GM19043 (cell line): ENCODE measurements around the gene XRCC6.
"Not testable (repeated sequence)": the region's sequence is repeated elsewhere in the genome, so short reads cannot be mapped to it uniquely, and the experiment has no call there.

Source experiments
- ATAC-seq: cut with Tn5 transposase; IDR thresholded peaks from one replicate; pipeline ENCODE4 v1.9.1; 2021; ENCODE audit warnings: low read depth; ENCODE audit not compliant: unreplicated experiment

Gene XRCC6

DNA sequence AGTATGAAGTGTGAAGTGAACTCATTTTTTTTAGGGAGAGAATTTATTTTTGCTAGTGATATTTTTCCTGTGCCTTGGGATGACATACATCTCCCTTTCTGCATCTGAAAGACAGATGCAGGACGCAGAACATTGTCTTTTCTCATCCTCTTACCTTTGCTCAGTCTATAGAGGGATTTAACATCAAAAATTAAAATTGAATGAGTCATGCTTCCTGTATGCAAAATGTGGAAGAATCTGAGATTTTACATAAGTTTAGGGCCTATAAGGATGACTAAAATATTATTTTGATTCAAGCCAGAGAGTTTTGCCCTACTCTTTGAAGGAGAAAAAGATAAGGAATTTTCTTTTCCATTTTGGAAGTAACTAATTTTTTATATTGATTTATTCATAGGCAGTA lies 27.3 kb downstream of the XRCC6 start:
- ATAC-seq = no peak

- no peak for ATAC-seq
Measured at GRCh38 chr22:41650229-41650628, 29.1 kb downstream of the XRCC6 start.

GRCh38 chr22:41650821-41651220 lies 29.7 kb downstream of the XRCC6 start:
- ATAC-seq = no peak

- ATAC-seq = no peak
Measured at GRCh38 chr22:41654322-41654721, 33.2 kb downstream of the XRCC6 start.

- ATAC-seq = no peak
Measured at GRCh38 chr22:41656556-41656955, 35.5 kb downstream of the XRCC6 start.

DNA sequence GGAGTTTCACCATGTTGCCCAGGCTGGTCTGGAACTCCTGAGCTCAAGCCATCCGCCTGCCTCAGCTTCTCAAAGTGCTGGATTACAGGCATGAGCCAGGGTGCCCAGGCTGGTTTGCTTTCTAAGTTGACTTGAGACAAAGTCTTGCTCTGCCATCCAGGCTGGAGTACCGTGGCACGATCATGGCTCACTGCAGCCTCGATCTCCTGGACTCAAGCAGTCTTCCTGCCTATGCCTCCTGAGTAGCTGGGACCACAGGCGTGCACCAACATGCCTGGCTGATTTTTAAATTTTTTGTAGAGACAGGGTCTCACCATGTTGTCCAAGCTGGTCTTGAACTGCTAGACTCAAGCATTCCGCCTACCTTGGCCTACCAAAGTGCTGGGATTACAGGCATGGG lies 36.6 kb downstream of the XRCC6 start:
- ATAC-seq = no peak

- ATAC-seq = no peak
Measured at GRCh38 chr22:41658869-41659268, 37.8 kb downstream of the XRCC6 start.

DNA sequence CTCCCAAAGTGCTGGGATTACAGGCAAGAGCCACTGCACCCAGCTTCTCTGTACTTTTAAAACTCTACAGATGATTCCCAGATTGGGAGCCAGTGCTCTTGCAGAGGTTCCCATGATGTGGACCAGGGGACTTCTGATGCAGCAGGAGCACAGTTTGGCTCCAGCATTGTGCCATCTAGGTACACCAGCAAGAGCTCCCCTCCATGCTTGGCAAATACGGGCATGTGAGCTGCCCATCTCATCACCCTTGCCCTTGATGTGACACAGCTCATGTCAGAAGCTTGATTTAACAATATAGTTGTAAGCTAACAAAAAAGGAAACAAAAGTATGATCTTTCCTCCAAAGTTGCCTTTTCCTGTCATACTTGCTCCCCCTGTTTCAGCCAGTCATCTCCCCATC lies 38.8 kb downstream of the XRCC6 start:
- ATAC-seq = no peak

DNA sequence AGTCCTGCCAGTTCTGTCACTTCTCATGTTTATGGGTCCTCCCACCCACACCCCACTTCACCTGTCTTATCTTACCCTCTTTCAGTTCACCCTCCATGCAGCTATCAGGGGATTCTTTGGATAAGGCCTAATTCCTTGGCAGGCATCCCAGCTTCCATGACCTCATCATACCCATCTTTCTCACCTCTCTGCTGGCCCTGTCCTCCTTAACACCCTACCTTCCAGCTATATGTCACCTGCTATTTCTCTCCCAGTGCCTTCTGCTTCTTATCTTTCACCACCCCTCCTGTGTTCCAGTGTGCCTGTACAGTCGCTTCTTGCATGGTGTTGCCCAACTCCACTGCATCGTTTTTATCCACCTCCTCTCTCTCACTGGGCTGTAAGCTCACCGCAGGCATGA lies 39.3 kb downstream of the XRCC6 start:
- no peak for ATAC-seq

DNA sequence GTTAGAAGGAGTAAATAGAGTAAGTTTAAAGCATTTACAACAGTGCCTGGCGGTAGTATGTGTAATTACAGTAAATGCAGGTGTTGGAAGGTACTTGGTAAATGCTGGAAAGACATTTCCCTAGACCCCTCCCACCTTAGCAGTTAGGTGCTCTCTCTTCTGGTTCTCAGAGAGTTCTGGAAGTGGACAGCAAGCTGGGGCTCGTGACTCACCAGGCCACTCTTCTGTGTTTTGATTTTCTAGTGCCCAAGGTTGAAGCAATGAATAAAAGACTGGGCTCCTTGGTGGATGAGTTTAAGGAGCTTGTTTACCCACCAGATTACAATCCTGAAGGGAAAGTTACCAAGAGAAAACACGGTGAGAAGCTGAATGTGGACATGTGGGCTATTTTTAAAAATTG lies 40.0 kb downstream of the XRCC6 start:
- ATAC-seq = no peak

- no peak for ATAC-seq
Measured at GRCh38 chr22:41661713-41662112, 40.6 kb downstream of the XRCC6 start.

DNA sequence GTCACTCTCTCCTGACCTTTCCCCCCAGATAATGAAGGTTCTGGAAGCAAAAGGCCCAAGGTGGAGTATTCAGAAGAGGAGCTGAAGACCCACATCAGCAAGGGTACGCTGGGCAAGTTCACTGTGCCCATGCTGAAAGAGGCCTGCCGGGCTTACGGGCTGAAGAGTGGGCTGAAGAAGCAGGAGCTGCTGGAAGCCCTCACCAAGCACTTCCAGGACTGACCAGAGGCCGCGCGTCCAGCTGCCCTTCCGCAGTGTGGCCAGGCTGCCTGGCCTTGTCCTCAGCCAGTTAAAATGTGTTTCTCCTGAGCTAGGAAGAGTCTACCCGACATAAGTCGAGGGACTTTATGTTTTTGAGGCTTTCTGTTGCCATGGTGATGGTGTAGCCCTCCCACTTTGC lies 42.5 kb downstream of the XRCC6 start:
- ATAC-seq = not testable (repeated sequence)

DNA sequence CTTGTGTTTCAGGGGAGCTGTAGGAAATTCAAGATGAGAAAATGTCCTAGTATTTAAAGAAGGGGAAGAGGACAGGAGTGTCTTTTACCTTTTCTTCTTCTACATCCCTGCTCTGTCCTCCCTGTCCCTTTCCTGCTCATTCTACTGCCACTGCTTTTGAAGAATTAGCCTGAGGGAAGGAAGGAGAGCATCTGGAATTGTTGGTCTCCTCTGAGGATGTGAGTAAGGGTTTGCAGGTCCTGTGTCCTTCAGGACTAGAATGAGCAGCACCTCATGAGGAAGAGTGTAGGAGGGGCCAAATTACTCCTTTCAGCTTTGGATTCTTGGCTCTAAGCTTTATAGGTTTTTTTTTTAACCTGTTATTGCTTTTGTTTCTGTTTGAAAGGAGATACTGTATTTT lies 43.4 kb downstream of the XRCC6 start:
- ATAC-seq = no peak

DNA sequence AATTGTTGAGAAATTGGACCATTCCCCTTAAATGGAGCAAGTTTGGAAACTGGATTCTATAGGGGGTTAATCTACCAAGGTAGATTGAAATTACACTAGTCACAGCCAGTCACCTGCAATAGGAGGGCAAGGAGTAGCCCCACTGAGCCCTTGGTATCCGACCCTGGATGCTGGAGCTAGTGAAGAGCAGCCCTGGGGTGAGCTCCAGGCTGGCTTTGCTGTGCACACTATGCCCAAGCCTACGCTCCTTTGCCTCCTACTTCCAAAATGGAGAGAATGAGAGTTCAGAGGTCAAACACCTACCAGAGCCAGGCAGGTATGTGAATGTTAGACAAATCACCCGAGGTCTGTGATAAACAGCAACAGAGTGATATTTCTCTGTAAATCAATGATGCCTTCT lies 43.9 kb downstream of the XRCC6 start:
- no peak for ATAC-seq

- no peak for ATAC-seq
Measured at GRCh38 chr22:41668971-41669911, 48.1 kb downstream of the XRCC6 start.

DNA sequence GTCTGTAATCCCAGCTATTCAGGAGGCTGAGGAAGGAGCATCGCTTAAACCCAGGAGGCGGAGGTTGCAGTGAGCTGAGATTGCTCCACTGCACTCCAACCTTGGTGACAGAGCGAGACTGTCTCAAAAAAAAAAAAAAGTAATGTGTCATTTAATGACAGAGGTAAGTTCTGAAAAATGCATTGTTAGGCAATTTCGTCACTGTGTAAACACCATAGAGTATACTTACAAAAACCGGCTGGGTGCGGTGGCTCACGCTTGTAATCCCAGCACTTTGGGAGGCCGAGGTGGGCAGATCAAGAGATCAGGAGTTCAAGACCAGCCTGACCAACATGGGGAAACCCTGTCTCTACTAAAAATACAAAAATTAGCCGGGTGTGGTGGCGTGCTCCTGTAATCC lies 51.0 kb downstream of the XRCC6 start:
- not testable (repeated sequence) for ATAC-seq

- no peak for ATAC-seq
Measured at GRCh38 chr22:41672780-41673509, 51.9 kb downstream of the XRCC6 start.

DNA sequence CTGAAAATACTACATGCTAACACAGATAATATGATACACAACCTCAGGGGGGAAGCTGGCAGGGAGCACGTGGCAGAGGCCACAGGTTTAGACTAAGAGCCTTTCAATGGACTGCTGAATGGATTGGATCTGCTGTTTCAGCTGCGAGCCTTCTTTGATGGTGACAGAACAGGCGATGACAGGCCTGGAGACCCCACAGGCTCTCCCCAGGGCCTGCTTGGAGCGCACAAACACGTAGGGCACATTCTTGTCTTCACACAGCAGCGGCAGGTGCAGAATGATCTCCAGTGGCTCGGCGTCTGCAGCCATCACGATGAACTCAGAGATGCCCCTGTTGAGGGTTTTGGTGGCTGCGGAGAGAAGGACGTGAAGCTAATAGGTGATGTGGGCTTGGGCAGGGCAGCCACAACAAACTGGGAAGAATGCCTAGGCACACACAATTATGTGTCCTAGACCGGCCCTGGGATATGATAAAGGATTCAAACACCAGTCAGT lies 53.8 kb downstream of the XRCC6 start:
- no peak for ATAC-seq

DNA sequence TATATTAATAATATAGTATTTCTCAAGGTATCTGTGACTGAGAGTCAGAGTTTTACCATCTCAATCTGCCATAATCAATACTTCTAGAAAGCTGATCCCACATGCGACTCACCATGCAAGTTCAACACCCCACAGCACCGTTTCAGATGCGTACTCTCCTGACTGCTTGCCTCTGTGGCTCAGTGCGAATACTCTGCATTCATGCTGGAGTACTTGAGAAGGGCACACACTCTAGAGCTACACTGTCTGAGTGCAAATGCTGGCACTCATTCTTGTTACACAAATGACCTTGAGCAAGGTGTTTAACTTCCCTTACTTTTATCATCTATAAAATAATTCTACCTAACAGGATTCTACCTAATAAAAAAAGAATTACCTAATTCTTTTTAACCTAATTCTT lies 55.0 kb downstream of the XRCC6 start:
- no peak for ATAC-seq

GRCh38 chr22:41681616-41682015 lies 60.5 kb downstream of the XRCC6 start:
- no peak for ATAC-seq

- ATAC-seq = no peak
Measured at GRCh38 chr22:41682033-41682807, 61.1 kb downstream of the XRCC6 start.
